Posterior cingulate gyrus (tissue), 11 donors: ENCODE data around the gene AQP12B.
A peak's percentile ranks its signal among the peaks of the same experiment; 100 is the strongest.
"Not testable (repeated sequence)": the region's sequence is repeated elsewhere in the genome, so short reads cannot be mapped to it uniquely, and the experiment has no call there.

Experiments used
- DNase-seq, 10 donors: peaks; one replicate each; pipeline versions ENCODE4 v3.0.0 to v3.0.0-alpha.2; 2020 to 2021; ENCODE audit warnings: mixed read lengths in 3 of 10
- intact Hi-C: fragments of 100-400 bp; cut with DNase I; formaldehyde crosslinking; loops from one replicate; pipeline ENCODE4 v1.15.1; 2023

AQP12B gene

DNA sequence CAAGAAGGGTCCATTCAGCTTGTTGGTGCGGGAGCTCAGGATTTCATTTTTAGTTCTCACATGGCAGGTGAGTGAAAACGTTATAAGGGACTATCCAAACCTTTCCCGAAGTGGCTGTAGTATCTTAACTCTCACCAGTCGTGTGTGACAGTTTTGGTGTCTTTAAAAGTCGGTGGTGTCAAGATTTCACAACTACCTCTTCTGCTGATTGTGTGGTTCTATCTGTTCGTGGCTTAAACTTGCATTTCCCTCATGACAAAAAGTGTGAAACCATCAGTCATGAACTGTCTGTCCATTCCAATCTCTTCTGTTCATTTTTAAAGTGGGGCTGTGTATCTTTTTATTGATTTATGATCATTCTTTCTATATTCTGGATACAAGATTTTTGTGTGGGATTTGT, 3.8 kb upstream of the AQP12B start:
- DNase-seq, result no peak
- intact Hi-C loops, result no loop called here

DNA sequence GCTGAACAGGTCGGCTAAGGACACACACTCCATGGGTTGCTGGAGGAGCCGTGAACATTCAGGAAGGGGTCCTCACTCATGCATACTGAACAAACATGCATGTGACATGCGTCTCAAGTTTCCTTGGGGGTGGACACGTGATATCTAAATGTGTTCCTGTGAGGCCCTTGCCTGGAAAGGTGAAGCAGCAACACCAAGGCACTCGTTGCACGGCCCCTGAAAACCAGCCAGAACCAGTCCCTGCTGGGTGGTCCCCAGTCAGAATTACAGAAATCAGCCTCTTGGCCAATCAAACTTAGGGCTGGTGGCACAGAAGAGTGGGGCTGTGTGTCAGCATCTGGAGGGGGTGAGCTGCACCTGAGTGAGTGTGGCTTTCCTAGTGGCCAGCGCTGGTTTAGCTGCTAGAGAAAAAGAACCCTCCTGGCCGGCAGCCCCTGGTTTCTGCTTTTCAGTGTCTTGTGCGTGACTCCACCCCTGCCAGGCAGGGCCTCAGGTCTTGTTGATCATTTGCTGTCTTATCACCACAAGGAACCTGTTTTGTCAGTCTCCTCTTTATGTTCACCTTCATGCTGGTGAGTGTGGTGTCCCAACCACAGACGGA, 3.2 kb upstream of the AQP12B start:
- intact Hi-C loops, result no loop called here
- peak in 2 of 10 donors; percentile 49 for DNase-seq

DNA sequence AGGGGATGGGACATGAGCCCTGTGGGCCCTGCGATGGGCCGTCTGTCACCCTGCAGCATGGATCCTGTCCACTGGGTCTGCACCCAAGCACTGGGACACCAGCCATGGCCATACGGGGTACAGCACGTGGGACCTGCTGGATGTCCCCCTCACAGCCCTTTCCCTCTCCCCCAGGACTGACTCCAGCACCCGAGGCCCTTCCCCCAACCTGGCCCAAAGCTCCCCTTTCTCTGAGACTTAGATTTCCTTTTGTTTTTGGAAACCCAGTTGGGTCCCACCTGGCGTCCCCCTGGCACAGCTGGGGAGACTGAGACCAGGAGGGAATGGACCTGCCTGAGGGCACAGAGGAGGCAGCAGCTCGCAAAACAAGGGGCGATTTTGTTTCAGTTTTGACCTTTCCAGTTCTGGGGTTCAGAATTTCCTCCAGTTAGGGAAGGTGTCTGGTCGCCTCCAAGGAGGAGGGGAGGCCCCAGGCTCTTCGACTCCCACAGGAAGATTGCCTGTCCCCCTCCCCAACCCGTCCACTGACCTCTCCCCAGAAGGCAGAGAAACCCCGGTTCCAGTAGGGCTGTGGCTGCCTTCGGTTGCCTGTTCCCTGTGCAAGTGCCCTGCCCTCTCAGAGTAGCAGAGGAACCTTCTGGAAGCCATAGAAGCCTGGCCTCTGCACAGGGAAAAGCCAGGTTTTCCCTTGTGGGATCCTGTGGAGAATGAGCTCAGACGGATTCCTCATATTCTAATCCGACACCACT, 1.5 kb upstream of the AQP12B start:
- DNase-seq, result peak in 1 of 10 donors; percentile 45
- intact Hi-C loops, result not testable (repeated sequence)

DNA sequence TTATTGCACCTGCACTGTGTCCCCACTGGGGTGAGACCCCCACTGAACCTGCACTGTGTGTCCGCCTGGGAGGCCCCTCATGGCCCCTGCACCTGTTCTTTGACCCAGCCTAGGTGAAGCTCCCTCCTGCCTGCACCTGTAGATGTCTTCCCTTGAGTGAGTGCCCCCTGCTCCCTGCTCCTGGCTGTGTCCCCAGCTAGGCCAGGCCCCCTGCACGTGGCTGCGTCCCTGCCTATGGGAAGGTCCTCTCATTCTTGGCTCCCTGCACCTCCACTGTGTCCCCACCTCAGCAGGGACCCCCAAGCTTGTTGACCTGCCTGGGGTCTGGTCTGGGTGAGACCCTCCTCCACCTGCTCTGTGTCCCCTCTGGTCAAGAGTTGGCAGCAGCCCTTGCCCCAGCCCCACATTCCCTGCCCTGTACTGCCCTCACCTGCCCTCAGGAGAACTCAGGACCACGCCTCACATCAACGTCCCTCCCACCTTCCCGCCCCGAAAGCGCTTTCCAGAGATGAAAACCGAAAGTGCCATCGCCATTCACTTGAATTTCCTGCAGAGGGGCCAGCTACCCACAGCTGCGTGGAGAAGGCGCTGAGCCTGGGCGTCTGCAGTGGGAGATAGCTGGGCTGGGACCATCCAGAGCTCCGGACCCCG, 769 bp upstream of the AQP12B start:
- intact Hi-C loops, DNase-seq: not testable (repeated sequence)

DNA sequence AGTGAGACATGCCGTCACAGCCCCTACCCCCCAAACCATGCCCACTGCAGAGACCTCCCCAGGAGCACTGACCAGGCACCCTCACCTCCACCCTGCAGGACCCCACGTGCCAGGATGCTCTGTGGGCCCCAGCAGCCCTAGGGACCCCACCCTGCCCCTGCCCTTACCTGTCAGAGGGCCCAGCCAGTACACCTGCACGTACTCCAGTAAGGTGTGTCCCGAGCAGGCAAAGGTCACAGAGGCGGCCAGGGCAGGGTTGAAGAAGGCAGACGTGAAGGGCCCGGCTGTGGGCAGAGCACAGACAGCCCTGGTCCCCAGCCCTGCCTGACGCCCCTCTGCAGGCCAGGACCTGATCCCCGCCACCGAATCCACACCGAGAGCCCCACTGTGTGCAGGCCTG, 2.5 kb downstream of the AQP12B start:
- DNase-seq, intact Hi-C loops: not testable (repeated sequence)

DNA sequence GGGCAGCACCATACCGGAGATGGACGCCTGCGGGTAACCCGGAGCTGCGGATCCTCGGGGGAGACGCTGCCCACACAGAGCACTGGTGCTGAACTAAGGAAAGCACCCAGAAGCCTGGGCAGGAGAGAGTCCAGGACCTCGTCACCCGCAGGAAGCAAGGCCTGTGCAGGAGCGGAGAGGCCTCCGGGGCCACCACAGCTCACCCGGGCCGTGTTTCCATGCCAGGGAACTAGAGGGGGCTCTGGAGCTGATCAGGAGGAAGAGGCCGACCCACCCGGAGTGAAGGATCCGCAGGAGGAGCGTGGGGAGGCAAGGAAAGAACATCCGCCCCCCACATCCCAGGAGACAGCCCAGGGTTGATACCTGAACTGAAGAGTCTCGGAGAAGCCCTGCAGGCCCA, 3.8 kb downstream of the AQP12B start:
- intact Hi-C loops, result not testable (repeated sequence)

DNA sequence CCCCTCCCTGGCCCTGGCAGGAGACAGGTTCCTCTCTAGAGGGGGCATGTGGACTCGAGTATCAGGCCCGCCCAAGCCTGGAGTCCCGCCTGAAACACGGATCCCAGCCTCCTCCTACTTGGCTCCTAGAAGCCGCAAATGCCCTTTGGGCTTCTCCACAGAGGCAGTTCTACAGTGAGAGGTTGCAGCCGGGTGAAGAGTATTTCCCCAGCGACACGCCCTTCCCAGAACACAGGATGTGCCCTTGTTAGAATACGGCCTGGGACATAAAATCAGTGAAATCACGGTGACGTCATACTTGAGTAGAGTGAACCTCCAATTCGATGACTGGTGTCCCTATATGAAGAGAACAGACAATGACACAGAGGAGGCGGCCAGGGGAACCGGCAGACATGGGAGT, 4.6 kb downstream of the AQP12B start:
- DNase-seq, intact Hi-C loops: not testable (repeated sequence)

More for the DNA sequence above, 3.8 kb downstream of the AQP12B start:
- DNase-seq, result not testable (repeated sequence)

DNA sequence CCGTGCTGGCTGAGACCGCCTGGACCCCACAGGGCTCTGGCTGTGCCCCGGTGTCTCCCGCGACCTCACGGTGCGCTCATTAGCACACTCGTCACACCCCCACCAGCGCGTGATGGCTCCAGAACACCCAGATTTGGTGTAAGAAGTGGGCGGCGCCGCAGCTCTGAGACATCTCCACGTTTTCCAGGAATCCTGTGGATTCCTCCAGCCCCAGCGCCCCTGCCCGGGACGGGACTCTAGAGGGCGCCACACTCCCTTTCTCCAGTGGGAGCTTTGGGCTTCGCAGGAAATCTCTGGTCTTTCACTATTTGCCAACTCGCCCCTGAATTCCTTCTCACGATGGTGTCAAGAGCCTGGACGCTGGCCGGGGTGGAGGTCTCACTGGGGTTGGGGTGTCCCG, 7.3 kb downstream of the AQP12B start:
- intact Hi-C loops, DNase-seq: not testable (repeated sequence)

DNA sequence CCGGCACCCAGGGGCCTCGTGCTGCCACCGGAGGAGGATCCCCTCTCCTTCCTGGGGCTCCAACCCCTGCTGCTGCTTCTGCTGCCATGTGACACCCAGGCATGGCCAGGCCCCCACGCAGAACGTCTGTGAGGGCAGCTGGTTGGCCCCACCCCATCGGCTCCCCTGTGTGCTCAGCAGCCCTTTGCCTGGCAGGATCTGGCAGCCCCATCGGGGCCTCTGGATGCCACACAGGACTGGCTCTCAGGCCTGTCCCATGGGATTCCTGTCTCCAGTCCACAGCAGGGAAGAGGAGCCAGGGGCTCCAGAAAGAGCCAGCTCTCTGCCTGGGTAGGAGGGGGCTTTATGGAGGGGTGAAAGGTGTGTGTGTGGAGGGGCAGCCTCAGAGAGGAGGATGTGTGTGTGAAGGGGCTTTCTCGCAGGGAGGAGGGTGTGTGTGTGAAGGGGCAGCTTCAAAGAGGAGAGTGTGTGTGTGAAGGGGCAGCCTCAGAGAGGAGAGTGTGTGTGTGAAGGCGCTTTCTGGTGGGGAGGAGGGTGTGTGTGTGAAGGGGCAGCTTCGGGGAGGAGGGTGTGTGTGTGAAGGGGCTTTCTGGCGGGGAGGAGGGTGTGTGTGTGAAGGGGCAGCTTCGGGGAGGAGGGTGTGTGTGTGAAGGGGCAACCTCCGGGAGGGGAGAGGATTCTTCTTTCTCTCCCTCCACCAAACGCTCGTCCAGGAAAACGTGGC, 8.1 kb downstream of the AQP12B start:
- DNase-seq, intact Hi-C loops: not testable (repeated sequence)

DNA sequence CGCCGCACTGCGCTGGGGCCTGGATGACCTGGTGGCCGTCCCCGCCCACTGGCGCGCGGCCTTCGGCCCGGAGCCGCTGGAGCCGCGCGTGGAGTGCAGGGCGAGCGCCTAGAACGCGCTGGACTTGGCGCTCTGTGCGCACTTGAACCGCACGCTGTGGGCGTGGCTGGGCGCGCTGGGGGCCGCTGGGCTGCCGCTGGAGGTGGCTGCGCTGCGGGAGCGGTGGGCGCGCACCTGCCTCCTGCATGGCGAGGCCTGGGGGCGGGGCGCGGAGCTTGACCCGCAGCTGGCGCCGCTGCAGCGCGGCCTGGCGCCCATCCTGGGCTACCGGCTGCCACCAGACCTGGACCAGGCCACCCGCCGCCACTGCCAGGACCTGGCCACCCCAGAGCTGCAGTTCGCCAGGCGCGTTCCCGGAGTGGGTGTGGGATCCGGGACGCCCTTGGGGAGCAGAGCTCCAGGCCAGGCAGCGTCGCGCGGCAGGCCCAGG, 9.9 kb downstream of the AQP12B start:
- DNase-seq, result peak in 2 of 10 donors; percentile 62 to 81
- intact Hi-C loops, result no loop called here

DNA sequence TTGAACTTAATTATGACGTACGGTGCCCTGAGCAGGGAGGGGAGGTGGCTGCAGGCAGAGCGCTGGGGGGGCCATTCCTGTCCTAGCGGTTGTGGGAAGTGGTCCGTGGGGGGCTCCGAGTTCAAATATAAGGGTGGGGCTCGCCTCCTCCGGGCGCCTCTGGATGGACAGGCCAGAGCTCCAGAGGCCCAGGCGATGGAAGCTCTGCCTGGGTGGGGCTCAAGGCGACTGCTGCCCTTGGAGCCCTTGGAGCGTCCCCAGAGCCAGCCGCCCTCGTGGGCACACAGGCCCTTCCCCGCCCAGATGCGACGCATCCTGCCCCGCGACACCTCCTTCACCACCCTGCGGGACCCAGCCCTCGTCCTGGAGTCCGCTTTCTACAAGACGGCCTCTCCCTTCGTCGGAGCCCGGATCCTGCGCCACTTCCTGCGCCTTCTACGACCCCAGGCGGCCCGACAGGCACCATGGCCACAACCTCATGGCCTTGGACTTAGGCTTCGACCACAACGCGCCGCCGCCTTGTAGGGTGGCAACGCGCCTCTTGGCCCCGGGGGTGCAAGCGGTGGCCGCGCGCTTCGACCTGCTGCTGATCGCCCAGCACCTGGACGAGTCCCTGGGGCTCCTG, 10.5 kb downstream of the AQP12B start:
- intact Hi-C loops, result no loop called here
- DNase-seq, result peak in 1 of 10 donors; percentile 71

DNA sequence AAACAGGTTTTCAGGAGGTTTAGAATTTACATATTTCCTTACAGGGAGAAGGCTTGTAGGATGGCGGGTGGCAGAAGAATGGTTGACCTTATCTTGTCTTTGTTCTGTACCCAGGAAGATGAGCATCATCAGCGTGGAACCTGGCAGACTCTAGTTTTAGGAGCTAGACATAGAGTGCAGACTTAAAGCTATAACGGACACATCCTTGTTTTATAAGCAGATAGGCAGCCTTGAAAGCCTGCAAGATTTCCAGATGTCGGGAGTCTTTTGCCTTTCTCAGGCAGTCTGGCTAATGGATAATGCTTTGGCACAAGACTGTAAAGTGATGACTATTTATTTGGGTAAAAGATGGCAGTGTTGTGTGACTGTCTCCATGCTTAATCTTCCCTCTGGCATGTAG, 11.7 kb downstream of the AQP12B start:
- DNase-seq, result no peak
- intact Hi-C loops, result no loop called here

DNA sequence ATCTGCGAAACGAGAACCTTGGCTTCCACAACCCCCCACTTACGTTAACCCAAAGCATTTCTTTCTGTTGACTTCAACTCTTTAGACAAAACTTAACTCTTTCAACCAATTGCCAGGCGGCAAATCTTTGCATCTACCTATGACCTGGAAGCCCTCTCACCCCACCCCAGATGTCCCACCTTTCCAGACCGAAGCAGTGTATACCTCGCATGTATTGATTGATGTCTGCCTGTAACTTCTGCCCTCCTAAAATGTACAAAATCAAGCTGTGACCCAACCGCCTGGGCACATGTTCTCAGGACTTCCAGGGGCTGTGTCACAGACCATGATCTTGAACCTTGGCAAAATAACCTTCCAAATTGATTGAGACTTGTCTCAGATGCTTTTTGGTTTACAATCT, 12.3 kb downstream of the AQP12B start:
- intact Hi-C loops, result no loop called here
- DNase-seq, result no peak

DNA sequence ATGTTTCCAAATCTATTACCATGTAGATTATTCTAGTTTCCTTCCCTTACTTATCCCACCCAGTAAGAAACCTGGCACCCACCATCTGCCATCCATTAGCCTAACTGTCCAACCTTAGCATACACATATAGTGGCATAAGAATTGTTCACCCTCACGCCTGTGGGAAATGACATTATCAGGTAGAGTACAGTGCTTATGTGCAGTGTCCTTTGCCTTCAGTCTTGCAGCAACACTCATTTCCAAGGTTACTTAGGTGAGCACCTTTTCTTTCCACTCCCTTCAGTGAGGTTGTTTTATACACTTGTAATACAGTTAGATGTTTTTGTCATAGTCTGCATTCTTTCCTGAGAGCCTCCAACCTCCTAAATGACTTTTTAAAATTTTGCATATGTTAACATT, 18.1 kb downstream of the AQP12B start:
- intact Hi-C loops, result no loop called here
- DNase-seq, result no peak

DNA sequence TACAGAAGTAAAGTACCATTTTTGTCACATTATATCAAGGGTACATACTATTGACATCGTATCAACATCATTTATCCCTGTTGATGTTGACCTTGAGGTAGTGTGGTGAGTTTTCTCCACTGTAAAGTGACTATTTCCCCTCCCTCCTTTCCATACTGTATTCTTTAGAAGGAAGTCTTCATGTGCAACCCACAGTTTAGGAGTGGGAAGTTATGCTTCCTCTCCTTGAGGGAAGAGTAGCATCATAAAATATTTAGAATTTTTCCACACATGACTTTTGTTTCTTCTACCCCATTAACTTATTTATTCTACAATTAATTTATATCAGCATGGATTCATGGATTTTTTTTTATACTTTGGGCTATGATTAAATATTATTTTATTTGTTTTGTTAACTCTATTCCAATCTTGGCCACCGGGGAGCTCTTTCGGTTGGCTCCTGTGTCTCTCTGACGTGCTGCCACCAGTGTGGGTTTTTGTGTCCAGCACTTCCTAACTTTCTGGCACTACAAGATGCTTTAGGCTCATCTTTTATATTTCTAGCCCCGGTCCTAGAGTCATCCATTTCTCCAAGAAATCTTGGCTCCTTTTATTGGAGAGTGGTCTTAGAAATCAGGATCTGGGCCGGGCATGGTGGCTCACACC, 19.0 kb downstream of the AQP12B start:
- no peak for DNase-seq

DNA sequence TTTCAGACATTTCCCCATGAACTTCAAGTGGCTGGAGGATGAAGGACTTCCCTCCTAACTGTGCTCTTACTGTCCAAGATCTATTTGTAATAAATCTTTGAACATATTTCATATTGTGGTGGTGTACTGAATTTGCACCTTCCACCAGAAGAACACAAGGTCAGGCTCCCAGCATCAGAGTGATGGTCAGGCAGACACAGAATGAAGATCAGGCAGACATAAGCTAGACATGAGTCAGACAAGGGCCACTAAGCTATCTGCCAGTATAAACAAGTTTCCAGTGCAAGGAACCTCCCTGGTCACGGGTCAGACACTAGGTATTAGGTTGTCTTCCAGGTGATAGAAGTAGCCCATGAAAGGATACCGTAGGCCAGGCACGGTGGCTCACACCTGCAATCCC, 20.0 kb downstream of the AQP12B start:
- DNase-seq, result no peak
- intact Hi-C loops, result no loop called here

More for the DNA sequence above, 19.0 kb downstream of the AQP12B start:
- intact Hi-C loops, result no loop called here

DNA sequence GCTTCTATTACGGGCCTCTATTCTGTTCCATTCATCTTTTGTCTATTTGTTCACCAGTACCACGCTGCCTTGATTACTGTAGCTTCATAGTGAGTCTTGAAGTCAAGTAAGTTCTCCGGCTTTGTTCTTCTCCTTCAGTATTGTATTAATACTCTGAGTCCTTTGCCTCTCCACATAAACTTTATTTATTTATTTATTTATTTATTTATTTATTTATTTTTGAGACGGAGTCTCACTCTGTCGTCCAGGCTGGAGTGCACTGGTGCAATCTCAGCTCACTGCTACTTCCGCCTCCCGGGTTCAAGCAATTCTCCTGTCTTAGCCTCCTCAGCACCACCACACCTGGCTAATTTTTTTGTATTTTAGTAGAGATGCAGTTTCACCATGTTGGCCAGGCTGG, 22.8 kb downstream of the AQP12B start:
- intact Hi-C loops, DNase-seq: not testable (repeated sequence)

DNA sequence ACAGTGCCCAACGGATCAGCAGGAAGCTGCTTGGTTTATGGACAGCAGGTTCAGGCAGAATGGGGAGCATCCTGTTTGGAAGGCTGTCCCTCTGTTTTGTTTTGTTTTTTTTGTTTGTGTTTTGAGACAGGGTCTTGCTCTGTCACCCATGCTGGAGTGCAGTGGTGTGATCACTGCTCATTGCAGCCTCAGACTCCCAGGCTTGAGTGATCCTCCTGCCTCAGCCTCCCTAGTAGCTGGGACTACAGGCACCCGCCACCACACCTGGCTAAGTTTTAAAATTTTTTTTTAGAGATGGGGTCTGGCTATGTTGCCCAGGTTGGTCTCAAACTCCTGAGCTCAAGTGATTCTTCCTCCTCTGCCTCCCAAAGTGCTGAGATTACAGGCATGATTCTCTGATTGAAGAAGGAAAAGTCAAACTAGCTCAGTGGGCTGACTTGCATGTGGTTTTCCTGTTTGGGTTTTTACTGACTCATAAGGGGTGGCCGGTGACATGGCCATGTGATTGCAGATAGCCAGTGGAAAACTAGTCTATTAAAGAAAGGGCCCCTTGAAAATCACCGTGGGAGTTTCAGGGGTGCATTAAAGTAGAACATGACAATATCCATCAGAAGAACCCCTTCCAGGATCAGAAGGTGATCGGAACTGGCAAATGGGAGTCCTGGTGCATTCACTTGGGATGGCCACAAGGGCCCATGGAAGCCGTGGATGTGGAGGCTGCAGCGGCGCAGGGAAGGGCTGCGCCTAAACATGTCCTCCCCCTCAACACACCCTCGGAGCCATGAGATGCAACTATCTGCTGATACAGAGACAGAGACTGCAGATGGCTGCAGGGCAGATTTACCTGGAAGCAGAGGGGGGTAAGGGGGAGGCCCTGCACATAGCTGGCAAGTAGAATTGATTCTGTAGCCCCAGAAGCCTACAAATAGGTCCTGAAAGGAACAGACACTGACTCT, 26.5 kb downstream of the AQP12B start:
- intact Hi-C loops, result no loop called here
- DNase-seq, result no peak

DNA sequence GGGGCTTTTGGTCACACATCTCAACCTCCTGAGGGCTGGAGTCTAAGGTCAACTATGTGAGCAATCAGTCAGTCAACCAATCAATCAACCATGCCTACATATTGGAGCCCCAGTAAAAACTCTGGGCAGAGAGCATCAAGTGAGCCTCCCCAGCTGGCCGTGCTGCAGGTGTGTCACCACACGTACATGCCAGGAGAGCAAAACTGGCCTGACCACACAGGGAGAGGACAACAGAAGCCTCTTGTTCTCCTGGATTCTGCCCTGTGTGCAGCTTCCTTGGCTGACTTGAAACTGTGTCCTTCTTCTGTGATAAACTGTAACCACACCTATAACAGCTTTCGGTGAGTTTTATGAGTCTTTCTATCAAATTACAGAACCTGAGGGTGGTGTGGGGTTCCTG, 31.5 kb downstream of the AQP12B start:
- DNase-seq, result no peak
- intact Hi-C loops, result no loop called here
